CD4-positive, alpha-beta T cell treated with Interleukin-6 at 100 ng/mL for 8 hours (primary cell): ENCODE data around the gene SPINT2.

Experiments used
- DNase-seq: peaks from one replicate; pipeline ENCODE4 v3.0.0-alpha.2; 2020; ENCODE audit warnings: mixed read lengths, low spot score

The SPINT2 gene

GRCh38 chr19:38298821-38299680 is 34.7 kb downstream of the SPINT2 start:
- no peak for DNase-seq

- DNase-seq, result no peak
These were observed 39.4 kb downstream of the SPINT2 start, which contains the start of gene C19orf33 for GRCh38 chr19:38303517-38304351. TSS of gene C19orf33 (plus strand) at chr19:38304251. CDS start at chr19:38304262, 11 bp downstream.

GRCh38 chr19:38304352-38304865 is 40.0 kb downstream of the SPINT2 start:
- DNase-seq, result no peak

- no peak for DNase-seq
These were observed 40.6 kb downstream of the SPINT2 start for GRCh38 chr19:38304866-38305429.

- no peak for DNase-seq
These were observed 41.9 kb downstream of the SPINT2 start for GRCh38 chr19:38306236-38306635.

- no peak for DNase-seq
These were observed 42.7 kb downstream of the SPINT2 start for GRCh38 chr19:38307076-38307475.

GRCh38 chr19:38307597-38307996 is 43.2 kb downstream of the SPINT2 start:
- DNase-seq, result no peak

- no peak for DNase-seq
These were observed 43.8 kb downstream of the SPINT2 start for GRCh38 chr19:38308006-38308766.

GRCh38 chr19:38308926-38309614 is 44.7 kb downstream of the SPINT2 start:
- no peak for DNase-seq

GRCh38 chr19:38309615-38310278 is 45.4 kb downstream of the SPINT2 start:
- no peak for DNase-seq

GRCh38 chr19:38310279-38310670 is 45.9 kb downstream of the SPINT2 start:
- no peak for DNase-seq

- no peak for DNase-seq
These were observed 46.6 kb downstream of the SPINT2 start for GRCh38 chr19:38310986-38311385.

- DNase-seq, result peak; percentile 97
These were observed 51.5 kb downstream of the SPINT2 start, which contains the start of gene YIF1B for GRCh38 chr19:38315657-38316476. TSS of gene YIF1B (minus strand) at chr19:38315947. CDS start at chr19:38315917, 30 bp downstream.

- DNase-seq, result peak; percentile 11
These were observed 52.2 kb downstream of the SPINT2 start for GRCh38 chr19:38316477-38317067.

GRCh38 chr19:38317104-38317612 is 52.8 kb downstream of the SPINT2 start:
- DNase-seq, result peak; percentile 53

GRCh38 chr19:38318660-38319059 is 54.3 kb downstream of the SPINT2 start:
- DNase-seq, result no peak

GRCh38 chr19:38319421-38320258 is 55.3 kb downstream of the SPINT2 start, which contains the start of gene KCNK6:
TSS of gene KCNK6 (plus strand) at chr19:38319845. CDS start at chr19:38319951, 106 bp downstream.
- peak; percentile 38 for DNase-seq

- DNase-seq, result no peak
These were observed 56.6 kb downstream of the SPINT2 start for GRCh38 chr19:38320969-38321339.
